Panc1 (cell line): ENCODE measurements around the gene MYLK. TPM values are rescaled to one million over a fixed set of nuclear protein-coding genes. Genes with fewer than 3 reads are reported as not detected.

ENCODE experiments used
- ATAC-seq: fragments of 200-7000 bp; cut with Tn5 transposase; 2 replicates; pipeline ENCODE4 v1.9.1; 2020; ENCODE audit warnings: mild to moderate bottlenecking, moderate library complexity
- BruUV-seq: library from RNA; stranded (reverse); fragments of 400-500 nt; replicated peaks from 2 replicates; lab custom pipeline; 2021; lab: Mats Ljungman, UMichigan
- CTCF ChIA-PET: fragments of 300-600 bp; sonication (Branson Sonifier 250); formaldehyde crosslinking; loops from one replicate; lab custom pipeline; 2022; ENCODE audit warnings: antibody characterized with exemption; lab: Charles Lee
- POLR2A ChIA-PET: fragments of 300-600 bp; sonication (Branson Sonifier 250); formaldehyde crosslinking; loops from one replicate; lab custom pipeline; 2022; ENCODE audit warnings: antibody characterized with exemption; lab: Charles Lee
- DNase-seq: peaks from one replicate; pipeline ENCODE4 v3.0.0-alpha.2; 2010; ENCODE audit warnings: low read depth, low spot score
- H3K27ac ChIP-seq: 2 replicates; pipeline ENCODE4 v1.5.1; 2011; ENCODE audit warnings: mild to moderate bottlenecking, low read length, inconsistent platforms
- H3K27me3 ChIP-seq: fragments of 200-500 bp; sonication (Bioruptor generic); 2 replicates; pipeline ENCODE4 v1.6.0; 2014; ENCODE audit warnings: low read length, inconsistent platforms; ENCODE audit not compliant: control insufficient read depth, insufficient read depth
- H3K36me3 ChIP-seq: fragments of 200-500 bp; sonication (Bioruptor generic); 2 replicates; pipeline ENCODE4 v1.5.1; 2014; ENCODE audit warnings: inconsistent platforms, mild to moderate bottlenecking, low read length, moderate library complexity; ENCODE audit not compliant: control insufficient read depth, insufficient read depth
- H3K4me1 ChIP-seq: 2 replicates; pipeline ENCODE4 v1.5.1; 2011; ENCODE audit warnings: inconsistent platforms, mild to moderate bottlenecking, low read length, moderate library complexity; ENCODE audit not compliant: control insufficient read depth, insufficient read depth
- H3K4me3 ChIP-seq, 2 experiments: 2 replicates each; pipeline ENCODE4 v1.5.1; 2011 to 2012; ENCODE audit warnings: low read depth in 2 of 2, low read length in 2 of 2, mild to moderate bottlenecking in 2 of 2, inconsistent platforms in 1 of 2, moderate library complexity in 1 of 2
- H3K9me3 ChIP-seq: fragments of 200-500 bp; sonication (Bioruptor generic); 2 replicates; pipeline ENCODE4 v1.5.1; 2014; ENCODE audit warnings: low read depth, mild to moderate bottlenecking, inconsistent platforms, low read length, moderate library complexity; ENCODE audit not compliant: control insufficient read depth, insufficient read depth
- CTCF ChIP-seq: fragments of 450-650 bp; IDR thresholded peaks from 2 replicates; pipeline ENCODE4 v1.5.1; 2017; ENCODE audit warnings: mild to moderate bottlenecking
- POLR2AphosphoS5 ChIP-seq: IDR thresholded peaks from 2 replicates; pipeline ENCODE4 v1.6.1; 2012; ENCODE audit warnings: mild to moderate bottlenecking, low read depth, low read length, moderate library complexity
- REST ChIP-seq, 2 experiments: IDR thresholded peaks; 2 replicates each; pipeline ENCODE4 v1.6.1; 2011 to 2012; ENCODE audit warnings: low read depth in 2 of 2, control low read depth in 1 of 2, low read length in 1 of 2, mild to moderate bottlenecking in 1 of 2, moderate library complexity in 1 of 2; ENCODE audit not compliant: insufficient read depth in 1 of 2
- SIN3A ChIP-seq: IDR thresholded peaks from 2 replicates; pipeline ENCODE4 v1.6.1; 2012; ENCODE audit warnings: low read depth, mild to moderate bottlenecking, low read length, moderate library complexity, borderline replicate concordance; ENCODE audit not compliant: insufficient read depth
- TCF7L2 ChIP-seq: IDR thresholded peaks from 2 replicates; pipeline ENCODE4 v1.6.1; 2011; ENCODE audit warnings: mild to moderate bottlenecking, low read depth, low read length, inconsistent platforms
- in situ Hi-C: cut with HindIII; loops from 2 replicates; pipeline ENCODE4 v1.10.0; 2016; ENCODE audit warnings: low sequenced_read_pairs, low pct_unique_long_range_greater_than_20kb
- intact Hi-C: fragments of 100-400 bp; cut with micrococcal nuclease; formaldehyde crosslinking; loops from one replicate; pipeline ENCODE4 v1.10.0; 2022; ENCODE audit not compliant: unreplicated experiment
- total RNA-seq: library from RNA; stranded (reverse); gene quantifications from one replicate; pipeline ENCODE4 v1.2.1, GENCODE V29; 2021; ENCODE audit not compliant: unreplicated experiment

MYLK gene
- total RNA-seq, 1 experiment from 2014 or later = 29.7 TPM

GRCh38 chr3:123791417-123791816 lies 92.7 kb downstream of the MYLK start:
- no TSS peak for BruUV-seq
- DNase-seq = no peak
- H3K4me1 ChIP-seq = no peaks in the 10 kb centered on the region
- no peaks in the 10 kb centered on the region for H3K9me3 ChIP-seq
- intact Hi-C loops (no loop called here), in situ Hi-C loops (no loop called here)
- no peak for ATAC-seq
- POLR2A ChIA-PET = no interaction called here
- TF ChIP-seq POLR2AphosphoS5 (no peak), TCF7L2 (no peak), CTCF (no peak), SIN3A (no peak)
- H3K4me3 ChIP-seq = no peak overlapping the region
- H3K36me3 ChIP-seq = no peaks in the 10 kb centered on the region
- no peaks in the 10 kb centered on the region for H3K27me3 ChIP-seq
- no peak overlapping the region for H3K27ac ChIP-seq
- CTCF ChIA-PET = no interaction called here

- CTCF ChIA-PET = no interaction called here
- intact Hi-C loops (no loop called here), in situ Hi-C loops (no loop called here)
- no peak overlapping the region for H3K27ac ChIP-seq
- H3K36me3 ChIP-seq = no peaks in the 10 kb centered on the region
- DNase-seq (no peak), ATAC-seq (no peak)
- H3K9me3 ChIP-seq = no peaks in the 10 kb centered on the region
- BruUV-seq = no TSS peak
- H3K4me1 ChIP-seq = no peaks in the 10 kb centered on the region
- TF ChIP-seq SIN3A = no peak
- no peak for TF ChIP-seq CTCF
- TF ChIP-seq POLR2AphosphoS5 = no peak
- no peak for TF ChIP-seq REST (IDR thresholded peaks at IDR 0.05; ENCODE audit: insufficient read depth in 1 of 2, low read depth in 2 of 2, low read length in 1 of 2)
- TF ChIP-seq TCF7L2 = no peak
- no peaks in the 10 kb centered on the region for H3K27me3 ChIP-seq
- POLR2A ChIA-PET = no interaction called here
- H3K4me3 ChIP-seq = no peak overlapping the region
Observed at GRCh38 chr3:123791073-123791370, 93.1 kb downstream of the MYLK start.
